HepG2 (cell line): Measurements from ENCODE around the gene ANKDD1A. TPM values are rescaled to one million over a fixed set of nuclear protein-coding genes. Genes with fewer than 3 reads are reported as not detected.

Source experiments
- ATAC-seq: fragments of 200-7000 bp; cut with Tn5 transposase; 3 replicates; pipeline ENCODE4 v1.9.1; 2020; ENCODE audit warnings: mild to moderate bottlenecking, moderate library complexity
- BruUV-seq: library from RNA; stranded (reverse); fragments of 400-500 nt; replicated peaks from 2 replicates; lab custom pipeline; 2021; lab: Mats Ljungman, UMichigan
- CTCF ChIA-PET: fragments of 300-600 bp; formaldehyde crosslinking; extraction: SDS; loops from one replicate; lab custom pipeline; 2021; ENCODE audit warnings: low total read pairs, inconsistent platforms, low intra/inter-chr PET ratio; lab: Yijun Ruan, JAX
- POLR2A ChIA-PET: fragments of 350-600 bp; sonication (Branson Sonifier 250); formaldehyde crosslinking; loops from one replicate; lab custom pipeline; 2020; ENCODE audit warnings: antibody characterized with exemption, inconsistent platforms; lab: Yijun Ruan, JAX
- DNase-seq: peaks from one replicate; pipeline ENCODE4 v3.0.0-alpha.2; 2015; ENCODE audit warnings: low spot score
- FAIRE-seq: peaks from 3 replicates; lab custom pipeline; 2011; peaks lifted over from hg19 to GRCh38; lab: Jason Lieb, UNC
- H2AFZ ChIP-seq: one replicate; pipeline ENCODE4 v1.6.1; 2011; ENCODE audit warnings: low read length, inconsistent platforms
- H3K27ac ChIP-seq: fragments of 300-600 bp; 3 replicates; pipeline ENCODE4 v1.8.0; 2011; ENCODE audit warnings: mixed run types, mild to moderate bottlenecking, mixed read lengths, low read length, inconsistent platforms; ENCODE audit not compliant: insufficient read depth; ENCODE audit errors: extremely low read length
- H3K27me3 ChIP-seq, 2 experiments: fragments of 200-600 bp in 1 of 2; 2 replicates in 1 of 2; 3 replicates in 1 of 2; pipeline versions ENCODE4 v1.6.0 to v1.8.0; 2011; ENCODE audit warnings: low read length in 2 of 2, mild to moderate bottlenecking in 2 of 2, moderate library complexity in 2 of 2, inconsistent platforms in 1 of 2; ENCODE audit not compliant: insufficient read depth in 2 of 2, control insufficient read depth in 1 of 2
- H3K36me3 ChIP-seq, 2 experiments: fragments of 200-600 bp in 1 of 2; replicated peaks in 1 of 2; 2 replicates in 1 of 2; 3 replicates in 1 of 2; pipeline versions ENCODE4 v1.5.1 to v1.8.0; 2011; ENCODE audit warnings: low read length in 2 of 2, inconsistent platforms in 1 of 2; ENCODE audit not compliant: insufficient read depth in 2 of 2, control insufficient read depth in 1 of 2
- H3K4me1 ChIP-seq: 2 replicates; pipeline ENCODE4 v1.5.1; 2012; ENCODE audit warnings: low read length, inconsistent platforms; ENCODE audit not compliant: insufficient read depth
- H3K4me2 ChIP-seq: 2 replicates; pipeline ENCODE4 v1.6.0; 2011; ENCODE audit warnings: low read depth, low read length, inconsistent platforms
- H3K4me3 ChIP-seq, 3 experiments: fragments of 200-600 bp in 1 of 3; sonication (generic), shearing (Covaris generic) in 1 of 3; replicated peaks in 1 of 3; 2 replicates each; pipeline ENCODE4 v1.5.1; 2011 to 2016; ENCODE audit warnings: low read length in 3 of 3, inconsistent platforms in 2 of 3, low read depth in 2 of 3, mild to moderate bottlenecking in 2 of 3, control low read depth in 1 of 3, mixed read lengths in 1 of 3; ENCODE audit not compliant: insufficient read depth in 1 of 3
- H3K79me2 ChIP-seq: one replicate; pipeline ENCODE4 v1.6.1; 2011; ENCODE audit warnings: low read length, inconsistent platforms; ENCODE audit not compliant: insufficient read depth
- H3K9ac ChIP-seq: 2 replicates; pipeline ENCODE4 v1.6.0; 2011; ENCODE audit warnings: mild to moderate bottlenecking, low read depth, low read length, inconsistent platforms; ENCODE audit not compliant: insufficient read depth
- H3K9me3 ChIP-seq: 2 replicates; pipeline ENCODE4 v1.5.1; 2012; ENCODE audit warnings: mild to moderate bottlenecking, low read length
- H4K20me1 ChIP-seq: 2 replicates; pipeline ENCODE4 v1.6.0; 2011; ENCODE audit warnings: inconsistent platforms, mild to moderate bottlenecking, low read length, moderate library complexity; ENCODE audit not compliant: insufficient read depth
- BCL6 ChIP-seq: IDR thresholded peaks from 2 replicates; pipeline ENCODE4 v1.6.1; 2016; ENCODE audit warnings: missing genetic modification reagents, missing compliant biosample characterization
- CBX1 ChIP-seq: IDR thresholded peaks from one replicate; pipeline ENCODE4 v1.6.1; 2016; ENCODE audit warnings: antibody characterized with exemption, low read depth
- CBX5 ChIP-seq: sonication (generic); formaldehyde crosslinking; IDR thresholded peaks from 2 replicates; pipeline ENCODE4 v1.4.0; 2020; ENCODE audit warnings: missing genetic modification reagents, borderline replicate concordance
- CHD4 ChIP-seq: fragments of 200-600 bp; sonication (generic); IDR thresholded peaks from 2 replicates; pipeline ENCODE4 v1.7.0; 2017; ENCODE audit warnings: mild to moderate bottlenecking, low read length, borderline replicate concordance
- FOXA3 ChIP-seq: IDR thresholded peaks from 2 replicates; pipeline ENCODE4 v1.6.1; 2016; ENCODE audit warnings: missing genetic modification reagents, missing compliant biosample characterization
- IRF2 ChIP-seq: IDR thresholded peaks from 2 replicates; pipeline ENCODE4 v1.6.1; 2018; ENCODE audit warnings: missing genetic modification reagents, missing compliant biosample characterization
- RARA ChIP-seq: IDR thresholded peaks from 2 replicates; pipeline ENCODE4 v1.6.1; 2016; ENCODE audit warnings: missing genetic modification reagents, missing compliant biosample characterization
- SMC3 ChIP-seq: IDR thresholded peaks from 2 replicates; pipeline ENCODE4 v1.6.1; 2011; ENCODE audit warnings: low read length, improper control_type of control experiment
- SOX13 ChIP-seq, 3 experiments: fragments of 450-650 bp in 1 of 3; sonication (generic) in 1 of 3; formaldehyde crosslinking in 1 of 3; IDR thresholded peaks in 2 of 3; conservative IDR thresholded peaks in 1 of 3; 2 replicates each; pipeline versions ENCODE4 v1.5.0 to v1.6.1; 2016 to 2020; ENCODE audit warnings: antibody characterized with exemption in 1 of 3, mild to moderate bottlenecking in 1 of 3, missing compliant biosample characterization in 1 of 3, missing genetic modification reagents in 1 of 3, moderate library complexity in 1 of 3
- SOX5 ChIP-seq: IDR thresholded peaks from 2 replicates; pipeline ENCODE4 v1.6.1; 2016; ENCODE audit warnings: borderline replicate concordance
- SOX6 ChIP-seq, 2 experiments: fragments of 450-650 bp in 1 of 2; sonication (generic) in 1 of 2; formaldehyde crosslinking in 1 of 2; IDR thresholded peaks; 2 replicates each; pipeline versions ENCODE4 v1.4.0 to v1.6.1; 2017 to 2020; ENCODE audit warnings: antibody characterized with exemption in 1 of 2, mild to moderate bottlenecking in 1 of 2, missing genetic modification reagents in 1 of 2
- ZBTB42 ChIP-seq: sonication (generic); formaldehyde crosslinking; IDR thresholded peaks from 2 replicates; pipeline ENCODE4 v1.5.0; 2020; ENCODE audit warnings: mild to moderate bottlenecking, missing genetic modification reagents
- ZFP62 ChIP-seq: sonication (generic); formaldehyde crosslinking; IDR thresholded peaks from 2 replicates; pipeline ENCODE4 v1.4.0; 2020; ENCODE audit warnings: missing genetic modification reagents
- ZNF17 ChIP-seq: sonication (generic); formaldehyde crosslinking; IDR thresholded peaks from 2 replicates; pipeline ENCODE4 v1.5.0; 2020; ENCODE audit warnings: mild to moderate bottlenecking, missing genetic modification reagents
- ZNF263 ChIP-seq: sonication (generic); formaldehyde crosslinking; IDR thresholded peaks from 2 replicates; pipeline ENCODE4 v1.4.0; 2020; ENCODE audit warnings: missing genetic modification reagents
- ZNF326 ChIP-seq: sonication (generic); formaldehyde crosslinking; IDR thresholded peaks from 2 replicates; pipeline ENCODE4 v1.4.0; 2020; ENCODE audit warnings: missing genetic modification reagents, borderline replicate concordance
- ZNF44 ChIP-seq: sonication (generic); formaldehyde crosslinking; IDR thresholded peaks from 2 replicates; pipeline ENCODE4 v1.5.1; 2020; ENCODE audit warnings: mild to moderate bottlenecking, missing genetic modification reagents
- ZNF598 ChIP-seq: sonication (generic); formaldehyde crosslinking; IDR thresholded peaks from 2 replicates; pipeline ENCODE4 v1.5.1; 2020; ENCODE audit warnings: mild to moderate bottlenecking, missing genetic modification reagents, borderline replicate concordance
- WGBS: methylation state at CpG from one replicate; pipeline ENCODE4 v1.1.6; 2017; ENCODE audit warnings: low lambda C conversion rate; 5-methylcytosine and 5-hydroxymethylcytosine counted together
- in situ Hi-C: cut with HindIII; loops from 2 replicates; pipeline ENCODE4 v1.10.0; 2017; ENCODE audit warnings: low pct_unique_long_range_greater_than_20kb; ENCODE audit not compliant: extremely low pct_ligation_motif_present
- intact Hi-C: fragments of 100-400 bp; cut with micrococcal nuclease; formaldehyde crosslinking; loops from one replicate; pipeline ENCODE4 v1.10.0; 2022; ENCODE audit not compliant: unreplicated experiment
- polyA plus RNA-seq, 8 experiments: library from polyadenylated mRNA; depleted of rRNA in 3 of 8; stranded (reverse) in 7 of 8; unstranded in 1 of 8; fragments of >200 nt; fragmentation: Illumina TruSeq in 4 of 8; extraction: Trizol in 4 of 8; gene quantifications; 2 replicates each; pipeline versions ENCODE4 v1.2.1 to v1.2.3, GENCODE V29; 2011 to 2016; ENCODE audit warnings: low read depth in 4 of 8, missing spikeins in 1 of 8, mixed read lengths in 1 of 8; ENCODE audit not compliant: insufficient read depth in 1 of 8
- total RNA-seq, 5 experiments: library from RNA; depleted of rRNA; stranded (reverse); fragments of >200 nt; fragmentation: Illumina TruSeq; extraction: Trizol; gene quantifications; 2 replicates each; pipeline ENCODE4 v1.2.3, GENCODE V29; 2016; ENCODE audit warnings: low read depth in 1 of 5
- TF ChIP-seq, protein P1 (sequence below): sonication (generic); formaldehyde crosslinking; IDR thresholded peaks from 2 replicates; pipeline ENCODE4 v1.8.1; 2023; ENCODE audit warnings: missing genetic modification reagents, mild to moderate bottlenecking, borderline replicate concordance
- TF ChIP-seq, protein P2 (sequence below): IDR thresholded peaks from 2 replicates; pipeline ENCODE4 v1.6.1; 2018; ENCODE audit warnings: missing genetic modification reagents
- TF ChIP-seq, protein P3 (sequence below): sonication (generic); formaldehyde crosslinking; IDR thresholded peaks from 2 replicates; pipeline ENCODE4 v1.4.0; 2020; ENCODE audit warnings: missing genetic modification reagents
- TF ChIP-seq, protein P4 (sequence below): fragments of 450-650 bp; IDR thresholded peaks from 2 replicates; pipeline ENCODE4 v1.6.1; 2016

ANKDD1A gene
- total and polyA plus RNA-seq, 2 of the 13 experiments (the other 11 are each of a cell fraction or from before 2014, with no cell fraction given): 0.11 to 0.48 TPM

DNA sequence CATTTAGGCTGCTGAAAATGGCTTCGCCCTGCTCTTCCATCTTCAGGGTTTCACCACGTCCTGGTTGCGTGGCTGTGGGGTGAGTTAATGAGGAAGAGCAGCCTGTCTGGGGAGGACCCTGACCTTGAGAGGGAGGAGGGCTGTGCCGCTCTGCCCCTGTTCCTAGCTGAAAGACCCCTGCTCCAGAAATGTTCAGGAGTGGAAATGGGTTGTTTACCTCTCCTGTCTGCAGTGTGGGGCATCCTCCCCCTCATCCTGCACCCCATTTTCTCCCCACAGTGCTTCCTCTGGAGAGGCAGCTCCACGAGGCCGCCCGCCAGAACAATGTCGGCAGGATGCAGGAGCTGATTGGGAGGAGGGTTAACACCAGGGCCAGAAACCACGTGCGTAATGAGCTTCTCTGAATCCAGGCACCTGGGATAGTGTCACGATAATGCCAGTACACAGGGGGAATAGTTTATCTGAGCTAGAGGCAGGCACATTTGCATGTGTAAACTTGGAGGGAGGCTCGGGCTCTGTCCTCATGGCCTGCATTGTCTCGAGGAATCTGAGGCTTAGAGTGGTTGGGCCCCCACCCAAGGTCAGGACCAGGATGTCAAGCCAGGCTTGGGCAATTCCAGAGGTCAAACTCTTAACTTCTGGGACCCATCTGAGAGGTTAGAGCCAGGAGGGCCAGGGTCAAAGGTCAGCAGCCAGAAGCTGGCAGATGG lies 4.0 kb downstream of the ANKDD1A start:
- Histone ChIP-seq H3K27me3 (peaks cover 12 to 43% of the 10 kb centered on the region in 2 experiments; a peak in 4 of 5 replicates), H2AFZ (no peak overlapping the region), H3K4me1 (peaks cover 14% of the 10 kb centered on the region), H3K27ac (no peak overlapping the region), H3K79me2 (no peaks in the 10 kb centered on the region), H3K9ac (no peak overlapping the region), H3K9me3 (no peaks in the 10 kb centered on the region), H3K36me3 (no peaks in the 10 kb centered on the region), H4K20me1 (no peaks in the 10 kb centered on the region), H3K4me3 (no peak overlapping the region), H3K4me2 (peak overlapping the region; percentile 19; the same call in 1 of the 2 replicates)
- POLR2A ChIA-PET: no interaction called here
- CTCF ChIA-PET: no interaction called here
- DNase-seq (no peak), FAIRE-seq (no peak), ATAC-seq (peak; percentile 22; the same call in 1 of the 3 replicates)
- no TSS peak for BruUV-seq
- 13% methylated on average over 6 of the region's 13 CpGs for WGBS
- in situ Hi-C loops (no loop called here), intact Hi-C loops (no loop called here)
- TF ChIP-seq ZNF17 (CRISPR knock-in tag) (no peak), CBX5 (no peak), BCL6 (CRISPR knock-in tag) (peak; percentile 77), CBX1 (no peak), SOX6 (IDR thresholded peaks at IDR 0.05) (no peak), SOX6 (CRISPR knock-in tag; IDR thresholded peaks at IDR 0.05) (peak; percentile 54; the same call in 1 of the 2 replicates), SMC3 (no peak), ZNF326 (CRISPR knock-in tag) (no peak), FOXA3 (CRISPR knock-in tag) (peak; percentile 43; the same call in 1 of the 2 replicates), RARA (CRISPR knock-in tag) (peak; percentile 33; the same call in 1 of the 2 replicates), SOX13 (IDR thresholded peaks at IDR 0.05) (no peak), SOX13 (CRISPR knock-in tag; conservative IDR thresholded peaks at IDR 0.05 in 1 of 2, IDR thresholded peaks at IDR 0.05 in 1 of 2) (peak in 1 of 2 experiments; percentile 40; a peak in 2 of 4 replicates), IRF2 (CRISPR knock-in tag) (no peak), ZBTB42 (CRISPR knock-in tag) (no peak), ZNF44 (CRISPR knock-in tag) (no peak), CHD4 (no peak), SOX5 (CRISPR knock-in tag) (peak; percentile 46; the same call in 1 of the 2 replicates), ZNF598 (CRISPR knock-in tag) (no peak), ZNF263 (CRISPR knock-in tag) (peak; percentile 74), ZFP62 (no peak)
- TF ChIP-seq, protein P1, sequence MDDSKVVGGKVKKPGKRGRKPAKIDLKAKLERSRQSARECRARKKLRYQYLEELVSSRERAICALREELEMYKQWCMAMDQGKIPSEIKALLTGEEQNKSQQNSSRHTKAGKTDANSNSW: no peak
- TF ChIP-seq, protein P2, sequence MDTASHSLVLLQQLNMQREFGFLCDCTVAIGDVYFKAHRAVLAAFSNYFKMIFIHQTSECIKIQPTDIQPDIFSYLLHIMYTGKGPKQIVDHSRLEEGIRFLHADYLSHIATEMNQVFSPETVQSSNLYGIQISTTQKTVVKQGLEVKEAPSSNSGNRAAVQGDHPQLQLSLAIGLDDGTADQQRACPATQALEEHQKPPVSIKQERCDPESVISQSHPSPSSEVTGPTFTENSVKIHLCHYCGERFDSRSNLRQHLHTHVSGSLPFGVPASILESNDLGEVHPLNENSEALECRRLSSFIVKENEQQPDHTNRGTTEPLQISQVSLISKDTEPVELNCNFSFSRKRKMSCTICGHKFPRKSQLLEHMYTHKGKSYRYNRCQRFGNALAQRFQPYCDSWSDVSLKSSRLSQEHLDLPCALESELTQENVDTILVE (CRISPR knock-in tag): no peak
- TF ChIP-seq, protein P3, sequence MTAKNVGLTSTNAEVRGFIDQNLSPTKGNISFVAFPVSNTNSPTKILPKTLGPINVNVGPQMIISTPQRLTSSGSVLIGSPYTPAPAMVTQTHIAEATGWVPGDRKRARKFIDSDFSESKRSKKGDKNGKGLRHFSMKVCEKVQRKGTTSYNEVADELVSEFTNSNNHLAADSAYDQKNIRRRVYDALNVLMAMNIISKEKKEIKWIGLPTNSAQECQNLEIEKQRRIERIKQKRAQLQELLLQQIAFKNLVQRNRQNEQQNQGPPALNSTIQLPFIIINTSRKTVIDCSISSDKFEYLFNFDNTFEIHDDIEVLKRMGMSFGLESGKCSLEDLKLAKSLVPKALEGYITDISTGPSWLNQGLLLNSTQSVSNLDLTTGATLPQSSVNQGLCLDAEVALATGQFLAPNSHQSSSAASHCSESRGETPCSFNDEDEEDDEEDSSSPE (CRISPR knock-in tag): no peak
- TF ChIP-seq, protein P4, sequence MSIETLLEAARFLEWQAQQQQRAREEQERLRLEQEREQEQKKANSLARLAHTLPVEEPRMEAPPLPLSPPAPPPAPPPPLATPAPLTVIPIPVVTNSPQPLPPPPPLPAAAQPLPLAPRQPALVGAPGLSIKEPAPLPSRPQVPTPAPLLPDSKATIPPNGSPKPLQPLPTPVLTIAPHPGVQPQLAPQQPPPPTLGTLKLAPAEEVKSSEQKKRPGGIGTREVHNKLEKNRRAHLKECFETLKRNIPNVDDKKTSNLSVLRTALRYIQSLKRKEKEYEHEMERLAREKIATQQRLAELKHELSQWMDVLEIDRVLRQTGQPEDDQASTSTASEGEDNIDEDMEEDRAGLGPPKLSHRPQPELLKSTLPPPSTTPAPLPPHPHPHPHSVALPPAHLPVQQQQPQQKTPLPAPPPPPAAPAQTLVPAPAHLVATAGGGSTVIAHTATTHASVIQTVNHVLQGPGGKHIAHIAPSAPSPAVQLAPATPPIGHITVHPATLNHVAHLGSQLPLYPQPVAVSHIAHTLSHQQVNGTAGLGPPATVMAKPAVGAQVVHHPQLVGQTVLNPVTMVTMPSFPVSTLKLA: peak; percentile 30; the same call in 1 of the 2 replicates
